Right atrium auricular region (tissue), 2 donors: ENCODE measurements around the gene ZDHHC7. TPM values are rescaled to one million over a fixed set of nuclear protein-coding genes. Genes with fewer than 3 reads are reported as not detected.

Source experiments
- DNase-seq: peaks from one replicate; pipeline ENCODE4 v3.0.0-alpha.2; 2019; ENCODE audit warnings: low spot score
- H3K27ac ChIP-seq, 2 donors: fragments of 200-600 bp; sonication (generic); 1 replicate in 1 of 2; 2 replicates in 1 of 2; pipeline ENCODE4 v1.5.1; 2016 to 2019
- H3K27me3 ChIP-seq, 2 donors: fragments of 200-600 bp; sonication (generic); one replicate each; pipeline versions ENCODE4 v1.5.1 to v1.6.0; 2017 to 2019
- H3K36me3 ChIP-seq: fragments of 200-600 bp; sonication (generic); one replicate; pipeline ENCODE4 v1.5.1; 2016
- H3K4me1 ChIP-seq, 2 donors: fragments of 200-600 bp; sonication (generic); one replicate each; pipeline versions ENCODE4 v1.5.1 to v1.6.0; 2017 to 2019
- H3K4me3 ChIP-seq, 2 donors: fragments of 200-600 bp; sonication (generic); 1 replicate in 1 of 2; 2 replicates in 1 of 2; pipeline ENCODE4 v1.5.1; 2017 to 2019; ENCODE audit warnings: mild to moderate bottlenecking in 1 of 2, moderate library complexity in 1 of 2
- H3K9me3 ChIP-seq, 2 donors: fragments of 200-600 bp; sonication (generic); one replicate each; pipeline ENCODE4 v1.5.1; 2019
- total RNA-seq, 2 donors: library from RNA; depleted of rRNA; stranded (reverse); fragments of >200 nt; gene quantifications; one replicate each; pipeline ENCODE4 v1.1.0, GENCODE V29; 2016
- TF ChIP-seq, protein P1 (sequence below), 2 donors: fragments of 200-600 bp; sonication (generic); IDR thresholded peaks; one replicate each; pipeline ENCODE4 v1.5.1; 2019; ENCODE audit warnings: antibody characterized with exemption in 2 of 2

The ZDHHC7 gene
- total RNA-seq, 2 donors from 2014 or later: 36.0 to 48.7 TPM

DNA sequence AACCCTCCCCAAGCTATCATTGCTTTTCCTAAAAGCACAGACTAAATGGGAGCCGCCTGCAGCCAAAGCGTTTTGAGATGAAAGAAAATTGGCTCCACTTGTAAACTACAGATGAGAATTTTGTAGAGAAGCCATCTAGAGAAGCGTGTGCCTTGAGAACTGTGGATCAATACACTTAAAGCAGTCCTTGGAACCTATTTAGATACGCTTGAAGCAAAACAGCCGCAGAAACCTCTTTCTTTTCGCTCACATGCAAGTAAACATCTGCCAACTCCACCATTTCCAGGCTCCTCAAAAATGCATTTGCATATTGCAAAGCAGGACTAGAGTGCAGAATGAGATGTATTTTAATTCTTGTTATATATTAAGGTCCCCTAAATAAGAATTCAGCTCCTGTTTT lies 29.4 kb upstream of the ZDHHC7 start:
- no peak overlapping the region for H3K27ac ChIP-seq
- H3K36me3 ChIP-seq: no peaks in the 10 kb centered on the region
- DNase-seq: no peak
- H3K9me3 ChIP-seq: no peaks in the 10 kb centered on the region
- H3K4me1 ChIP-seq: no peaks in the 10 kb centered on the region
- no peak overlapping the region for H3K4me3 ChIP-seq
- TF ChIP-seq, protein P1, sequence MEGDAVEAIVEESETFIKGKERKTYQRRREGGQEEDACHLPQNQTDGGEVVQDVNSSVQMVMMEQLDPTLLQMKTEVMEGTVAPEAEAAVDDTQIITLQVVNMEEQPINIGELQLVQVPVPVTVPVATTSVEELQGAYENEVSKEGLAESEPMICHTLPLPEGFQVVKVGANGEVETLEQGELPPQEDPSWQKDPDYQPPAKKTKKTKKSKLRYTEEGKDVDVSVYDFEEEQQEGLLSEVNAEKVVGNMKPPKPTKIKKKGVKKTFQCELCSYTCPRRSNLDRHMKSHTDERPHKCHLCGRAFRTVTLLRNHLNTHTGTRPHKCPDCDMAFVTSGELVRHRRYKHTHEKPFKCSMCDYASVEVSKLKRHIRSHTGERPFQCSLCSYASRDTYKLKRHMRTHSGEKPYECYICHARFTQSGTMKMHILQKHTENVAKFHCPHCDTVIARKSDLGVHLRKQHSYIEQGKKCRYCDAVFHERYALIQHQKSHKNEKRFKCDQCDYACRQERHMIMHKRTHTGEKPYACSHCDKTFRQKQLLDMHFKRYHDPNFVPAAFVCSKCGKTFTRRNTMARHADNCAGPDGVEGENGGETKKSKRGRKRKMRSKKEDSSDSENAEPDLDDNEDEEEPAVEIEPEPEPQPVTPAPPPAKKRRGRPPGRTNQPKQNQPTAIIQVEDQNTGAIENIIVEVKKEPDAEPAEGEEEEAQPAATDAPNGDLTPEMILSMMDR (IDR thresholded peaks at IDR 0.05): no peak
- no peaks in the 10 kb centered on the region for H3K27me3 ChIP-seq

DNA sequence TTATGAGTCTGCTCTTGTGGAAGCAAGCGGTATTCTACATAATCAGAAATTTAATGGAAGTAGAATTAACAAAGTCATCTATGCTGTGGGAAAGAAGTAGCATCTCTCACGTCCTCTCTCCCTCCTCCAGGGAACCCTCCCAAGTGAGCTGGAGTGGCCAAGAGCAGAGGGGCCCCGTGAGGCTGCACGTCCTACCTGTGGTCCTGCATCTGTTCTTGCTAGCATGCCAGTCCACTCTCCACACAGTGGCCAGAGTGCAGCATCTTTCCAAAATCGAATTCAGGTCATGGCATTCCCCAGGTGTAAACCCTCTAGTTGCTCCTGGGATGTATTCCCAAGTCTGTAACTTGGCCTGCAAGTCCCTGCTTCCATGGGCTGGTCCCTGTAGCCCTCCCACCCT lies 26.4 kb upstream of the ZDHHC7 start:
- no peak overlapping the region for H3K27ac ChIP-seq
- no peaks in the 10 kb centered on the region for H3K9me3 ChIP-seq
- no peaks in the 10 kb centered on the region for H3K4me1 ChIP-seq
- DNase-seq: no peak
- no peak overlapping the region for H3K4me3 ChIP-seq
- H3K36me3 ChIP-seq: no peaks in the 10 kb centered on the region
- no peaks in the 10 kb centered on the region for H3K27me3 ChIP-seq
- TF ChIP-seq, protein P1 (IDR thresholded peaks at IDR 0.05): no peak

DNA sequence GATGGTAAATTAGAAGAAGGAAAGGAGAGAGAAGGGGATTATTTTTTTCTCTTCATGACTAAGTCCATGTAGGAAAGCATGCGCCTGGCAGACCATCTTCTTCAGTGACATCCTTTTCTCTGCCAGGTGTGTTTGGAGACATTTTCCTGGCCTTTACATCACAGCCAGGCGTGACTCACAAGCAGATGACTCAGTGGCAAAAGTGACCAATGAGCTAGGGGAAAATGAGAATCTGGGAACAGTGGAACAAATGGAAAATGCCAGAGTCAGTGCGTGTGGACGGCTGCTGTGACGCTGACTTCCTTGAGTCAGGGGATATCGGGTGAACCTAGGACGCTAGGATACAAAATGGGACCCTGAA lies 25.7 kb upstream of the ZDHHC7 start:
- Histone ChIP-seq H3K4me1 (no peaks in the 10 kb centered on the region), H3K27me3 (no peaks in the 10 kb centered on the region), H3K36me3 (no peaks in the 10 kb centered on the region), H3K9me3 (no peaks in the 10 kb centered on the region), H3K4me3 (no peak overlapping the region), H3K27ac (no peak overlapping the region)
- DNase-seq: no peak
- TF ChIP-seq, protein P1 (IDR thresholded peaks at IDR 0.05): no peak

- DNase-seq: no peak
- Histone ChIP-seq H3K4me3 (no peak overlapping the region), H3K36me3 (peaks cover 6% of the 10 kb centered on the region), H3K27me3 (no peaks in the 10 kb centered on the region), H3K9me3 (no peaks in the 10 kb centered on the region), H3K27ac (no peak overlapping the region), H3K4me1 (no peaks in the 10 kb centered on the region)
- TF ChIP-seq, protein P1 (IDR thresholded peaks at IDR 0.05): no peak
Observed at GRCh38 chr16:85036236-85037049, 25.1 kb upstream of the ZDHHC7 start.

DNA sequence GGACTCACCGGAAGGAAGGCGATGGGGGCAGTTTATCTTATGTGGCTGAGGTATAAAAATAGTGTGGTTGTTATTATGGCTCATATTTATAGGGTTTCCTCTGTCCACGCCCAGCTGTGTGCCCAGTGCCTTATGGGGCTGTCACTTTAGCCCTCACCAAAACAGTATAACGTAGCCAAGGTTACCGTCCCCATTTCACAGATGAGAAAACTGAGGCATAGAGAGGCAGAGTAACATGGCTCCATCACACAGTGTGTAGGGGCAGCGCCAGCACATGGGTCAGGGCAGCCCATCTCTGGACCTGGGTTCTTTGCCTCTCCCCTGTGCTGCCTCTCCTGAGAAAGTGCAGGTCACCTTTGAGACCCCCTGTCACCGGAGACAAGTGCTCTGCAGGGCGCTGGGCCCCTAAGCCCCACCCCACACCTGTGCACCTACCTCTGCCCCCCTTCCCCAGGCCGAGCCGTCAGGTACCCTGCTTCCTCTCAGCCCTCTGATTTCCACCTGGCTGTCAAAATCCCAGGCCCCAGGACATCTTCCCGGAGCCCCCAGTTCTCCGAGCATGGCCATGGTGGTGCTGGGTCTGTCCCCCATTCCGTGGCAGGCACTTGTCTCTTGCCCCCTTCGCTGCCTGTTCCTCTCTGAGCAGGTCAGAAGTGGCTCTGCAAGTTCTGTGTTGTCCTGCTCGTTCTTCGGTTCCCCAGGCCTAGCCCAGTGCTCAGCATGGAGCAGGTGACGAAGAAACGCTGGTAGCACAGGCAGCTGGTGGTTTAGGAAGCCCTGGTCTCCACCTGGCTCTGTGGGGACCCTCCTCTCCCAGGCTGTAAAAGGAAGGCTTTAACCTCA lies 23.5 kb upstream of the ZDHHC7 start:
- H3K4me1 ChIP-seq: peaks cover 0 to 2% of the 10 kb centered on the region in 2 donors
- no peaks in the 10 kb centered on the region for H3K27me3 ChIP-seq
- TF ChIP-seq, protein P1 (IDR thresholded peaks at IDR 0.05): no peak
- H3K27ac ChIP-seq: no peak overlapping the region
- DNase-seq: no peak
- H3K4me3 ChIP-seq: no peak overlapping the region
- no peaks in the 10 kb centered on the region for H3K9me3 ChIP-seq
- peaks cover 6% of the 10 kb centered on the region for H3K36me3 ChIP-seq
